Kasumi-1 (cell line): ENCODE data around the gene RBM38.
A peak's percentile ranks its signal among the peaks of the same experiment; 100 is the strongest.

Experiments used
- DNase-seq, 2 experiments: peaks; one replicate each; lab custom pipeline; 2025; lab: John Stamatoyannopoulos, UW

RBM38 gene

DNA sequence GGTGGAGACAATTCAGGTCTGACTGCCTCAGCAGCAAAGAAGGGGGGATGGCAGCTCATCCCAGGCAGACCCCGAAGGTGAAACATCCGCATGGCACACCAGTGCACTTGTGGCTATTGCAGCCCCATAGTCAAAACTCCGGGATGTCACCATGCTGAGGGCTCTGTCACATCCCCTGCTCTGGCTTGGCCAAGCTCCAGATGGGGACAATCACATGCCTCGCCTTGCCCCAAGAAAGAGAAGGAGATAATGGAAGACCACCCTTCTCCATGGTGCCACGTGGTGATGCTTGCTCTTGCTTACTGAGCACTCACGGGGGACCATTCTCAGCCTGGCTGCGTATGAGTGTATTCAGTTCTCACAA, 60.2 kb downstream of the RBM38 start:
- DNase-seq, result no peak

DNA sequence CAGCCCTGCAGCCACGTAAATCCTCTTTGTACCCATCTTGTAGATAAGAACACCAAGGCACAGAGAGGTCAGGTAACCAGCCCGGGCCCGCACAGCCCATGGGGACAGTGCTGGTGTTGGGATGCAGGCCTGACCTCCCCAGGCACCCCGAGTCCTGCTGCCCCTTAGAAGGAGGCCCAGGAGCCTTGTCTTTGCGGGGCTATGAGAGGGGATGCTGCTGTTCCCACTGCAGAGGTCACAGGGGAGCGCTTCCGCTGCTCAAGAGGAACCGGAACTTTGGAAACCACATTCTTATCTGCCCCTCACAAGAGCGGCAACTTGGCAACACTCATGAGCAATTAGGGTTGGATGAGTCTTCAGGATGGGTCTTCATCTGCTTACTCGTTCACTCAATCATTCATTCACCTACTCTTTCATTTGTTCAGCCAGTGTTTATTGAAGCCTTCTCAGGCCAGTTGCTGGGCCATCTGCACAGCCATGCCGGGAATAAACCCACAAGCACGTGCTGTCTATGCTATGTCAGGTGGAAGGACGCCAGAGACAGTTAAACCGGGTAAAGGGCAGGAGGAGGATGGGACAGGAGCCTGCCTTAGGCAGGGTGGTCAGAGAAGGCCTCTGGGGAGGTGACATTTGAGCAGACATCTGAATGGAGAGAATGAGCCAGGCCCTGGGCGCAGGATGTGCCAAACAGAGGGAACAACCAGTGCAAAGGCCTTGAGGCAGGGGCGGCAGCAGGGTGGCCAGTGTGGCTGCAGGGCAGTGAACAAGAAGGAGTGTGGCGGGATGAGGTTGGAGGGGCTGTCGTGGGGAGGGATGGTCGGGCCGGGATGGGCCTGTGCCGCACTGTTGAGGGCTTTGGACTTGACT, 60.8 kb downstream of the RBM38 start:
- peak; percentile 86 to 93 for DNase-seq

DNA sequence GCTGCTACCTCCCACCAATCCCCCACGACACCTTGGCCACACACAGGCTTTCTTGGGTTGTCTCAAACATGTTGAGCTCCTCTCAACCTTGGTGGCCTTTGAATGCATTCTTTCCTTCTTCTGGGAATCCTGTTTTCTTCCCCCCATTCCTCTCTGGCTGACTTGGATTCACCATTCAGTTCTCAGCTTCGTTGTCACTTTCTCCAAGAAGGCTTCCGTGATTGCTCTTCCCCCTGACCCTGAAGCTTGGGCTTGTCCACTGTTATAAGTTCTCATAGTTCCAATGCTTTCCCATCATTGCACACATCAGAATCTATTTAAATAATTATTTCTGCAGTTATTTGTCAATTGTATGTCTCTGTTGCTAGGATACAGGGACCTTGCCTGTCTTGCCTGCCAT, 64.2 kb downstream of the RBM38 start:
- DNase-seq, result no peak

DNA sequence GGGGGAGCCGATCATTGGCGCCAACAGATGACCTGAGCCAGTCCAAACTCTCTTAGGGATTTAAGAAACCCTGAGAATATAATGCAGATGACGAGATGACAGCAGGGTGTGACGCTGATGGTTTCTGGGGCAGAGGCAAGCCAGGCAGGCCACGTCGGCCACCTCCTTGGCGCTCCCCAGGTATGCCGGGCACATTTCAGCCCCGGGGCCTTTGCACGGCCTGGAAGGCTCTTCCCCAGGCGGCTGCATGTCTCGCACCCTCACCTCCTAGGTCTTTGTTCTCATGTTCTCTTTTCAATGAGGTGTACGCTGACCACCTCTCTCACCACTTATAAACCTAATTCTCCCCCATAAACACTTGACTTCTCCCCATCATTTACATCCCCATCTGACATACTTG, 64.9 kb downstream of the RBM38 start:
- no peak for DNase-seq

DNA sequence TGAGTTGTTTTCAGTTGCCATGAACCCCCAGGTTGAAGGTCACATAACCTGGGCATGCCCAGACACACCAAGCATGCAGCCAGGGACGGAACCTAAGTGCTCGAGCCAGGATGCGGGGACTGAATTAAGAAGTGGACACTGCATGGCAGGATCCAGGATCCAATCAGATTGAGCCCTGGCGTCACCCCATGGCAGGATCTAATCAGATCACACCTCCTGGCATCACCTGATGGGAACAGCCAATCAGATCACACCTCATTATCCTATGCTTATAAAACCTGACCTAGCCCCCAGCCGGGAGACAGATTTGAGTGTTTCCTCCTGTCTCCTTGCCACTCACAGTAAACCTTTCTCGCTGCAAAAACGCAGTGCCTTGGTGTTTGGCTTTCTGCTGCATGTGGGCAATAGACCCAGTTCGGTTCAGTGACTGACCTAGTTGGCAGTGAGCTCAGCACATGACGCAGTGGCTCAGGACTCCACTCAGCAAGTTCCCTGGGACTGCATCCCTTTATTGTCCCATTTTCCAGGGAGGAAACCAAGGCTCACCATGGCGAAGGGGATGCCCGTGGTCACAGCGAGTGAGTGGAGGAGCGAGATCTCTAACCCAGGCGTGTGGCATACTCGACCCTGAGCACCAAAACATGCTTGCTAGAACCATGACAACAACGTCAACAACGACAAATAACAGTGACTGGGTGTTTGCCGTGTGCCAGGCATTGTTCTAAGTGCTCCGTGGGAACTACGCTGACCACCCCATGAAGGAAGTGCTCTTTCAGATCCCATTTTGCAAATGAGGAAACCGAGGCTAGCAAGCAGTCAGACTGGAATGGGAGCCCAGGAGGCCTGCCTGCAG, 66.3 kb downstream of the RBM38 start:
- no peak for DNase-seq

DNA sequence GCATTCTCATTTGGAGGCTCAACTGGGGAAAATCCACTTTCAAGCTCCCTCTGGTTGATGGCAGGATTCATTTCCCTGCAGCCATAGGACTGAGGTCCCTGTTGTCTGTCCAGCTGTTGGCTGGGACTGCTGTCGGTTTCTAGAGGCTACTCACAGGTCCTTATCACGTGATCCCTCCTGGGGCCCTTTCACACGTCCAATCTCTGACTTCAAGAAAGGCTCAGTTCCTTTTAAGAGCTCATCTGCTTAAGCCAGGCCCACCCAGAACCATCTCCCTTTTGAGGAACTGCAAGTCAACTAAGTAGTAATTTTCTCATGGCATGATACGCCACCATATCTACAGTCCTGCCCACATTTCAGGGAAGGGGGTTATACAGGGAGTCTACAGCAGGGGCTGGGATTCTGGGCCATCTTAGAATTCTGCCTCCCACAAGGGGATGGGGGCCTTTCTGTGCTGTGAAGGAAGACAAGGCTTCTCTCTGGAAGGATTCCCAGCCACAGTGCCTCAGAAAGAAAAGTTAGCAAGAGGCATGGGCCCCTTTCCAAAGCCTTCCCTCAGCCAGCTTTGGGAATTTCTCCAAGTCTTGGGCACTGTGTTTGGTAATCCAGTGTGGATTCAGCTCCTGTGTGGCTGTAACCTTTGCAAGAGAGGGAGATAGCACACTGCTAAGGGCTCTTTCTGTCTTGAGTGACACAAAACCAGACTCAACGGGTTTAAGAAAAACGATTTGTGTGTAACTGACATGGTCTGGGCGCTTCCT, 67.4 kb downstream of the RBM38 start:
- DNase-seq, result no peak
